Lower lobe of right lung (tissue), 2 donors: Measurements from ENCODE around the gene FOXM1. TPM values are rescaled to one million over a fixed set of nuclear protein-coding genes. Genes with fewer than 3 reads are reported as not detected.
A peak's percentile ranks its signal among the peaks of the same experiment; 100 is the strongest.

Source experiments
- ATAC-seq, 2 donors: fragments of 200-7000 bp; cut with Tn5 transposase; one replicate each; pipeline ENCODE4 v1.9.1; 2020 to 2022; ENCODE audit warnings: mild to moderate bottlenecking in 2 of 2, moderate library complexity in 2 of 2
- DNase-seq: peaks from one replicate; pipeline ENCODE4 v3.0.0-alpha.2; 2020
- H3K27ac ChIP-seq: fragments of 200-600 bp; one replicate; pipeline ENCODE4 v1.8.0; 2022
- H3K27me3 ChIP-seq: fragments of 200-600 bp; one replicate; pipeline ENCODE4 v1.8.0; 2022; ENCODE audit warnings: low read depth
- H3K36me3 ChIP-seq: fragments of 200-600 bp; one replicate; pipeline ENCODE4 v1.8.0; 2022; ENCODE audit warnings: mild to moderate bottlenecking
- H3K4me1 ChIP-seq: fragments of 200-600 bp; one replicate; pipeline ENCODE4 v1.8.0; 2022
- H3K4me3 ChIP-seq: fragments of 200-600 bp; one replicate; pipeline ENCODE4 v1.8.0; 2022; ENCODE audit warnings: mild to moderate bottlenecking
- H3K9me3 ChIP-seq: fragments of 200-600 bp; one replicate; pipeline ENCODE4 v1.8.0; 2022
- CTCF ChIP-seq: fragments of 200-600 bp; IDR thresholded peaks from one replicate; pipeline ENCODE4 v1.8.0; 2022; ENCODE audit warnings: antibody characterized with exemption, mild to moderate bottlenecking
- intact Hi-C: fragments of 100-400 bp; cut with DNase I; formaldehyde crosslinking; loops from one replicate; pipeline ENCODE4 v1.11.0; 2022
- total RNA-seq: library from RNA; stranded (reverse); fragmentation: NEBNext Ultra II Directional; extraction: Animal tissue kit (Norgen Biotek cat#: 25700); gene quantifications from one replicate; pipeline ENCODE4 v1.2.1, GENCODE V29; 2021
- donor health status: DM: no; HTN: yes; CAD: no; lungs with severe emphysema.

The FOXM1 gene
- total RNA-seq, 1 donor from 2014 or later: 3.2 TPM

GRCh38 chr12:2835691-2836403, 41.1 kb downstream of the FOXM1 start:
- peaks cover 7% of the 10 kb centered on the region for H3K4me1 ChIP-seq
- intact Hi-C loops: no loop called here
- no peaks in the 10 kb centered on the region for H3K9me3 ChIP-seq
- no peak for ATAC-seq
- no peak for DNase-seq
- no peak for TF ChIP-seq CTCF
- no peak overlapping the region for H3K27ac ChIP-seq
- no peaks in the 10 kb centered on the region for H3K27me3 ChIP-seq
- H3K4me3 ChIP-seq: no peak overlapping the region
- H3K36me3 ChIP-seq: peaks cover 18% of the 10 kb centered on the region

GRCh38 chr12:2834581-2835491, 42.1 kb downstream of the FOXM1 start, which contains the start of gene NRIP2:
Gene NRIP2, minus strand, starts transcription at chr12:2835035. Its CDS starts 52 bp downstream, at chr12:2834983.
- no peak for TF ChIP-seq CTCF
- H3K27me3 ChIP-seq: no peaks in the 10 kb centered on the region
- no peaks in the 10 kb centered on the region for H3K9me3 ChIP-seq
- peaks cover 7% of the 10 kb centered on the region for H3K4me1 ChIP-seq
- intact Hi-C loops: no loop called here
- ATAC-seq (peak; percentile 31 to 54), DNase-seq (no peak)
- H3K4me3 ChIP-seq: peak within 1 kb of the TSS; percentile 2
- no peak within 1 kb of the TSS for H3K27ac ChIP-seq
- peaks cover 28% of the 10 kb centered on the region for H3K36me3 ChIP-seq

- no peak overlapping the region for H3K27ac ChIP-seq
- H3K36me3 ChIP-seq: peaks cover 33% of the 10 kb centered on the region
- ATAC-seq (no peak), DNase-seq (no peak)
- no peaks in the 10 kb centered on the region for H3K9me3 ChIP-seq
- intact Hi-C loops: no loop called here
- peaks cover 7% of the 10 kb centered on the region for H3K4me1 ChIP-seq
- no peak overlapping the region for H3K4me3 ChIP-seq
- H3K27me3 ChIP-seq: no peaks in the 10 kb centered on the region
- no peak for TF ChIP-seq CTCF
Measured at GRCh38 chr12:2833810-2834209, 43.2 kb downstream of the FOXM1 start.

- peaks cover 7% of the 10 kb centered on the region for H3K4me1 ChIP-seq
- H3K27me3 ChIP-seq: no peaks in the 10 kb centered on the region
- no peak overlapping the region for H3K27ac ChIP-seq
- no peaks in the 10 kb centered on the region for H3K9me3 ChIP-seq
- DNase-seq (no peak), ATAC-seq (no peak)
- TF ChIP-seq CTCF: no peak
- H3K4me3 ChIP-seq: no peak overlapping the region
- H3K36me3 ChIP-seq: peaks cover 33% of the 10 kb centered on the region
- intact Hi-C loops: no loop called here
Measured at GRCh38 chr12:2833327-2833726, 43.6 kb downstream of the FOXM1 start.

GRCh38 chr12:2832550-2833127, 44.3 kb downstream of the FOXM1 start:
- no peak for TF ChIP-seq CTCF
- Histone ChIP-seq H3K4me3 (no peak overlapping the region), H3K9me3 (no peaks in the 10 kb centered on the region), H3K27ac (no peak overlapping the region), H3K27me3 (no peaks in the 10 kb centered on the region), H3K4me1 (peaks cover 7% of the 10 kb centered on the region), H3K36me3 (peaks cover 37% of the 10 kb centered on the region)
- DNase-seq: no peak
- no peak for ATAC-seq
- intact Hi-C loops: no loop called here
